IMR-90 (cell line): ENCODE results near the gene ZNF287. TPM values are rescaled to one million over a fixed set of nuclear protein-coding genes. Genes with fewer than 3 reads are reported as not detected.

Experiments
- ATAC-seq: fragments of 200-7000 bp; cut with Tn5 transposase; 2 replicates; pipeline ENCODE4 v1.9.1; 2020; ENCODE audit warnings: low read depth, mild to moderate bottlenecking, moderate library complexity
- BruUV-seq: library from RNA; stranded (reverse); fragments of 400-500 nt; replicated peaks from 2 replicates; lab custom pipeline; 2021; lab: Mats Ljungman, UMichigan
- CTCF ChIA-PET: fragments of 300-600 bp; formaldehyde crosslinking; extraction: SDS; loops from one replicate; lab custom pipeline; 2021; ENCODE audit warnings: antibody characterized with exemption; lab: Yijun Ruan, JAX
- POLR2A ChIA-PET: fragments of 300-600 bp; sonication (Branson Sonifier 250); formaldehyde crosslinking; loops from one replicate; lab custom pipeline; 2022; ENCODE audit warnings: antibody characterized with exemption; ENCODE audit not compliant: unreplicated experiment; lab: Charles Lee
- DNase-seq: peaks from one replicate; pipeline ENCODE4 v3.0.0; 2013
- H2AFZ ChIP-seq: replicated peaks from 2 replicates; pipeline ENCODE3; 2013; ENCODE audit warnings: low read length, mild to moderate bottlenecking; ENCODE audit not compliant: poor library complexity
- H2AK5ac ChIP-seq: 2 replicates; pipeline ENCODE4 v1.6.1; 2013; ENCODE audit warnings: low read depth, low read length, inconsistent platforms
- H2AK9ac ChIP-seq: replicated peaks from 2 replicates; pipeline ENCODE3; 2013; ENCODE audit warnings: mild to moderate bottlenecking, low read depth, low read length, moderate library complexity; ENCODE audit not compliant: poor library complexity
- H2BK120ac ChIP-seq: 2 replicates; pipeline ENCODE4 v1.6.1; 2013; ENCODE audit warnings: low read depth, low read length, inconsistent platforms
- H2BK15ac ChIP-seq: 3 replicates; pipeline ENCODE4 v1.6.1; 2013; ENCODE audit warnings: low read depth, low read length, inconsistent platforms
- H2BK20ac ChIP-seq: 2 replicates; pipeline ENCODE4 v1.6.1; 2013; ENCODE audit warnings: low read depth, mild to moderate bottlenecking, inconsistent platforms, low read length, moderate library complexity
- H2BK5ac ChIP-seq: 2 replicates; pipeline ENCODE4 v1.6.1; 2013; ENCODE audit warnings: mild to moderate bottlenecking, low read depth, low read length, inconsistent platforms; ENCODE audit not compliant: poor library complexity, severe bottlenecking
- H3K14ac ChIP-seq: replicated peaks from 2 replicates; pipeline ENCODE4 v1.6.1; 2013; ENCODE audit warnings: low read depth, low read length, inconsistent platforms
- H3K18ac ChIP-seq: 2 replicates; pipeline ENCODE4 v1.6.1; 2013; ENCODE audit warnings: low read depth, low read length, control low read depth
- H3K23ac ChIP-seq: 2 replicates; pipeline ENCODE4 v1.6.1; 2013; ENCODE audit warnings: low read depth, low read length, inconsistent platforms
- H3K27ac ChIP-seq: 2 replicates; pipeline ENCODE4 v1.5.1; 2013; ENCODE audit warnings: mild to moderate bottlenecking, control low read depth, low read length; ENCODE audit not compliant: insufficient read depth
- H3K27me3 ChIP-seq: 2 replicates; pipeline ENCODE4 v1.6.1; 2013; ENCODE audit warnings: low read length; ENCODE audit not compliant: control insufficient read depth, insufficient read depth
- H3K36me3 ChIP-seq: 2 replicates; pipeline ENCODE4 v1.6.1; 2013; ENCODE audit warnings: low read length, mixed read lengths; ENCODE audit not compliant: control insufficient read depth, insufficient read depth
- H3K4ac ChIP-seq: 2 replicates; pipeline ENCODE4 v1.6.1; 2013; ENCODE audit warnings: low read depth, low read length, inconsistent platforms
- H3K4me1 ChIP-seq: 2 replicates; pipeline ENCODE4 v1.6.1; 2013; ENCODE audit warnings: low read length, mixed read lengths; ENCODE audit not compliant: control insufficient read depth, insufficient read depth
- H3K4me2 ChIP-seq: 2 replicates; pipeline ENCODE4 v1.6.1; 2013; ENCODE audit warnings: low read depth, mild to moderate bottlenecking, control low read depth, low read length, moderate library complexity
- H3K4me3 ChIP-seq: 2 replicates; pipeline ENCODE4 v1.5.1; 2013; ENCODE audit warnings: low read depth, mild to moderate bottlenecking, control low read depth, low read length, moderate library complexity; ENCODE audit not compliant: insufficient read depth
- H3K56ac ChIP-seq: 2 replicates; pipeline ENCODE4 v1.6.1; 2013; ENCODE audit warnings: low read length, inconsistent platforms; ENCODE audit not compliant: insufficient read depth; ENCODE audit errors: extremely low read depth
- H3K79me1 ChIP-seq, 2 experiments: 2 replicates each; pipeline ENCODE4 v1.6.1; 2013; ENCODE audit warnings: low read length in 2 of 2, inconsistent platforms in 1 of 2, low read depth in 1 of 2
- H3K9ac ChIP-seq: 2 replicates; pipeline ENCODE4 v1.6.1; 2013; ENCODE audit warnings: low read depth, low read length, control low read depth
- H3K9me1 ChIP-seq: 2 replicates; pipeline ENCODE4 v1.6.1; 2013; ENCODE audit warnings: low read length, inconsistent platforms; ENCODE audit not compliant: insufficient read depth
- H3K9me3 ChIP-seq: 2 replicates; pipeline ENCODE4 v1.6.1; 2013; ENCODE audit warnings: low read length; ENCODE audit not compliant: control insufficient read depth, insufficient read depth
- H4K20me1 ChIP-seq: 2 replicates; pipeline ENCODE4 v1.6.1; 2013; ENCODE audit warnings: low read length, inconsistent platforms; ENCODE audit not compliant: insufficient read depth
- H4K5ac ChIP-seq: 2 replicates; pipeline ENCODE4 v1.6.1; 2013; ENCODE audit warnings: mild to moderate bottlenecking, low read depth, low read length, control low read depth
- H4K8ac ChIP-seq, 2 experiments: 2 replicates each; pipeline ENCODE4 v1.6.1; 2013; ENCODE audit warnings: low read depth in 2 of 2, low read length in 2 of 2, control low read depth in 1 of 2, inconsistent platforms in 1 of 2
- H4K91ac ChIP-seq: 2 replicates; pipeline ENCODE4 v1.6.1; 2013; ENCODE audit warnings: low read depth, low read length, inconsistent platforms; ENCODE audit not compliant: insufficient read depth
- BHLHE40 ChIP-seq: fragments of 150-350 bp; IDR thresholded peaks from 2 replicates; pipeline ENCODE4 v1.6.1; 2016; ENCODE audit warnings: mild to moderate bottlenecking, low read depth, low read length
- CEBPB ChIP-seq: IDR thresholded peaks from 2 replicates; pipeline ENCODE4 v1.6.1; 2012; ENCODE audit warnings: low read depth, low read length, improper control_type of control experiment
- CHD1 ChIP-seq: IDR thresholded peaks from 2 replicates; pipeline ENCODE4 v1.6.1; 2012; ENCODE audit warnings: low read depth, low read length, improper control_type of control experiment
- CTCF ChIP-seq: conservative IDR thresholded peaks from 2 replicates; pipeline ENCODE4 v1.5.1; 2012; ENCODE audit warnings: mild to moderate bottlenecking, low read depth, low read length, improper control_type of control experiment
- ELK1 ChIP-seq: fragments of 150-350 bp; IDR thresholded peaks from 2 replicates; pipeline ENCODE4 v1.6.1; 2016; ENCODE audit warnings: low read depth, mild to moderate bottlenecking, low read length, moderate library complexity, borderline replicate concordance
- FOS ChIP-seq: fragments of 150-350 bp; IDR thresholded peaks from 2 replicates; pipeline ENCODE4 v1.6.1; 2016; ENCODE audit warnings: low read depth, low read length
- MAFK ChIP-seq: IDR thresholded peaks from 2 replicates; pipeline ENCODE4 v1.6.1; 2012; ENCODE audit warnings: low read depth, low read length, improper control_type of control experiment
- MAZ ChIP-seq: IDR thresholded peaks from 2 replicates; pipeline ENCODE4 v1.6.1; 2012; ENCODE audit warnings: low read depth, mild to moderate bottlenecking, low read length, improper control_type of control experiment, moderate library complexity, borderline replicate concordance
- MXI1 ChIP-seq: IDR thresholded peaks from 2 replicates; pipeline ENCODE4 v1.6.1; 2012; ENCODE audit warnings: low read depth, mild to moderate bottlenecking, low read length, moderate library complexity, borderline replicate concordance
- NFE2L2 ChIP-seq: fragments of 150-350 bp; IDR thresholded peaks from 2 replicates; pipeline ENCODE4 v1.6.1; 2016; ENCODE audit warnings: low read depth, mild to moderate bottlenecking, low read length
- POLR2A ChIP-seq: IDR thresholded peaks from 2 replicates; pipeline ENCODE4 v1.6.1; 2012; ENCODE audit warnings: mild to moderate bottlenecking, low read depth, low read length
- RAD21 ChIP-seq: IDR thresholded peaks from 2 replicates; pipeline ENCODE4 v1.6.1; 2012; ENCODE audit warnings: low read length, improper control_type of control experiment
- RCOR1 ChIP-seq: IDR thresholded peaks from 2 replicates; pipeline ENCODE4 v1.6.1; 2012; ENCODE audit warnings: mild to moderate bottlenecking, low read length, improper control_type of control experiment; ENCODE audit not compliant: insufficient replicate concordance
- RFX5 ChIP-seq: IDR thresholded peaks from 2 replicates; pipeline ENCODE4 v1.8.0; 2012; ENCODE audit warnings: low read depth, mild to moderate bottlenecking, low read length, moderate library complexity
- SMC3 ChIP-seq: fragments of 150-350 bp; IDR thresholded peaks from 2 replicates; pipeline ENCODE4 v1.6.1; 2016; ENCODE audit warnings: low read depth, mild to moderate bottlenecking, antibody characterized with exemption, low read length, moderate library complexity
- USF2 ChIP-seq: fragments of 150-350 bp; IDR thresholded peaks from 2 replicates; pipeline ENCODE4 v1.6.1; 2017; ENCODE audit warnings: mild to moderate bottlenecking, antibody characterized with exemption, low read length, low read depth
- WGBS, 2 experiments: methylation state at CpG; one replicate each; pipeline versions ENCODE4 v1.1.5 to v1.1.7; 2013; ENCODE audit warnings: missing lambda C conversion rate in 2 of 2; ENCODE audit not compliant: insufficient read length in 1 of 2; ENCODE audit errors: extremely low coverage in 2 of 2; 5-methylcytosine and 5-hydroxymethylcytosine counted together
- dilution Hi-C: fragments of 300-500 bp; cut with HindIII; formaldehyde crosslinking; loops from one replicate; pipeline ENCODE4 v1.14.3; 2018; ENCODE audit warnings: low sequenced_read_pairs; ENCODE audit not compliant: unreplicated experiment
- in situ Hi-C: fragments of 300-500 bp; cut with MboI; formaldehyde crosslinking; loops from 3 replicates; pipeline ENCODE4 v1.14.3; 2019; ENCODE audit warnings: low sequenced_read_pairs, inconsistent platforms, mixed read lengths
- intact Hi-C: fragments of 100-400 bp; cut with micrococcal nuclease; formaldehyde crosslinking; loops from 2 replicates; pipeline ENCODE4 v1.10.0; 2022
- polyA plus RNA-seq, 3 experiments: library from polyadenylated mRNA; depleted of rRNA; stranded (reverse); fragments of >200 nt; gene quantifications; 2 replicates each; pipeline ENCODE4 v1.2.3, GENCODE V29; 2012; ENCODE audit warnings: low replicate concordance in 1 of 3
- total RNA-seq: library from RNA; depleted of rRNA; stranded (reverse); fragments of >200 nt; gene quantifications from 2 replicates; pipeline ENCODE4 v1.2.3, GENCODE V29; 2012

The ZNF287 gene
- total and polyA plus RNA-seq, 2 of the 4 experiments (the other 2 are of a cell fraction) = 5.3 to 7.0 TPM

- intact Hi-C loops = no loop called here
These were observed 57.0 kb downstream of the ZNF287 start for GRCh38 chr17:16512011-16512410.

More at GRCh38 chr17:16512011-16512410, 57.0 kb downstream of the ZNF287 start:
- Histone ChIP-seq H3K18ac (no peak overlapping the region), H3K4ac (no peak overlapping the region), H3K36me3 (no peaks in the 10 kb centered on the region), H2AK9ac (no peak overlapping the region), H3K4me2 (no peak overlapping the region), H3K56ac (no peak overlapping the region), H3K27ac (no peak overlapping the region), H4K8ac (no peak overlapping the region), H3K79me1 (no peaks in the 10 kb centered on the region), H2AK5ac (no peak overlapping the region), H2AFZ (no peak overlapping the region), H3K4me3 (no peak overlapping the region), H3K4me1 (no peaks in the 10 kb centered on the region; the same call in none of the 2 replicates), H3K9ac (no peak overlapping the region), H2BK20ac (no peak overlapping the region), H3K23ac (no peak overlapping the region), H3K27me3 (peaks cover 5% of the 10 kb centered on the region), H3K9me3 (no peaks in the 10 kb centered on the region), H4K91ac (no peak overlapping the region), H2BK15ac (no peak overlapping the region), H2BK120ac (no peak overlapping the region), H3K9me1 (peaks cover 3% of the 10 kb centered on the region; the same call in 1 of the 2 replicates), H4K5ac (no peak overlapping the region), H3K14ac (no peak overlapping the region), H4K20me1 (no peaks in the 10 kb centered on the region), H2BK5ac (no peak overlapping the region)
- DNase-seq (no peak), ATAC-seq (no peak)
- ChIA-PET CTCF (interaction anchor here (0.7 kb wide), 1 partner anchor 11 kb away, joined by 3 read pairs; no protein-coding TSS in a partner anchor), POLR2A (no interaction called here)
- in situ Hi-C loops = no loop called here
- no CpG with 5 or more reads among the region's 4 CpGs for WGBS, 2 experiments
- dilution Hi-C loops = no loop called here
- TF ChIP-seq CTCF (no peak), SMC3 (no peak), CEBPB (no peak), USF2 (no peak), BHLHE40 (no peak), FOS (no peak), MXI1 (no peak), MAZ (no peak), POLR2A (no peak), RFX5 (no peak), CHD1 (no peak), ELK1 (no peak), RCOR1 (no peak), RAD21 (no peak), MAFK (no peak), NFE2L2 (no peak)
- BruUV-seq = no TSS peak
